GM21423 (cell line): ENCODE data around the gene ZNF74.
"Not testable (repeated sequence)": the region's sequence is repeated elsewhere in the genome, so short reads cannot be mapped to it uniquely, and the experiment has no call there.

Source experiments
- ATAC-seq: cut with Tn5 transposase; IDR thresholded peaks from one replicate; pipeline ENCODE4 v1.9.1; 2021; ENCODE audit warnings: mild to moderate bottlenecking, moderate library complexity; ENCODE audit not compliant: unreplicated experiment

The ZNF74 gene

DNA sequence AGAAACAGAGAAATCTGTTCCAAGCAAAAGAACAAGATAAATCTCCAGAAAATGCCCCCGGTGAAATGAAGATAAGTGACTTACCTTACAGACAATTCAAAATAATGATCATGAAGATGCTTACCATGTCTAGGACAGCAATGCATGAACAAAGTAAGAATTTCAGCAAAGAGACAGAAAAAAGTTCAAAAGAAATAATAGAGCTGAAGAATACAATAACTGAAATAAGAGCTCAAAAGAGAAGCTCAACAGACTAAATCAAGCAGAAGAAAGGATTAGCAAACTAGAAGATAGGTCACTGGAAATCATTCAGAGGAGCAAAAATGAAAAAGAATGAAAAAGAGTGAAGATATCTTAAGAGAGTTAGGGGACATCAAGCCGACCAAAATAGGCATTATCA is 19.8 kb upstream of the ZNF74 start:
- not testable (repeated sequence) for ATAC-seq

DNA sequence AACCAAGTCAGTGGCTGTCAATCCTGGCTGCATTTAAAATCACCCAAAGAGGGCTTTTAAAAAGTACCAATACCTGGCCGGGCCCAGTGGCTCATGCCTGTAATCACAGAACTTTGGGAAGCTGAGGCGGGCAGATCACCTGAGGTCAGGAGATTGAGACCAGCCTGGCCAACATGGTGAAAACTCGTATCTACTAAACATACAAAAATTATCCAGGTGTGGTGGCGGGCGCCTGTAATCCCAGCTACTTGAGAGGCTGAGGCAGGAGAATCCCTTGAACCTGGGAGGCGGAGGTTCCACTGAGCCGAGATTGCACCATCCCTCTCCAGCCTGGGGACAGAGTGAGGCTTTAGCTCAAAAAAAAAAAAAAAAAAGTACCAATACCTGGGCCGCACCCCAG is 17.7 kb upstream of the ZNF74 start:
- not testable (repeated sequence) for ATAC-seq

DNA sequence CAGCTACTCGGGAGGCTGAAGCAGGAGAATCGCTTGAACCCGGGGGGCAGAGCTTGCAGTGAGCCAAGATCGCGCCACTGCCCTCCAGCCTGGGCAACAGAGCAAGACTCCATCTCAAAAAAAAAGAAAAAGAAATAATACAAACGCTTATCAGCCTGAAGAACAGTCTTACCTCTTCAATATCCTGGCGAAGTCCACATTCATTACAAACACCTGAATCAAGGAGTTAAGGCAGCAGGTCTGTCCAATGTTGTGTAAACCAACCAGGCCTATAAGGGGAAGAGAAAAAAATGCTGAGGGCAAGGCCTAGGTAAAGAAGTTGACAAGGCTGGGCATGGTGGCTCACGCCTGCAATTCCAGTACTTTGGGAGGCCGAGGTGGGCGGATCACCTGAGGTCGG is 17.0 kb upstream of the ZNF74 start:
- ATAC-seq, result not testable (repeated sequence)

DNA sequence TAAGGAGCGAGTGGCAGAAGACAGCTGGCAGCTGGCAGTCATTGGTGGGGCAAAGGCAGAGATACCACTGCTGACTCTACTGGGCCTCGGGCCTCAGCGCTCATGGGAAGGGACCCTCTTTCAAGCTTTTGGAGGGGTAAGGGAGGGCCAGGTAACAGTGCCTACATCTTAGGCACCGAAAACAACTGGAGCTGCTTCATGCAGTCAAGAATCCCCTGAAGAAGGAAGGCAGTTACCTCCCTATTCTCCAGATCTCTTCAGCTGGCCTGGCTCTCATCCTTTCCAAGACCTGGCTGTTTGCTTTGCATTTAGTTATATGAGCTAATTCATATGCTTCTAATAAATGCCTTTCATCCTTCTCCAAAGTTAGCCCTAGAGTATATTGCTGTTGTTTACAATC is 15.8 kb upstream of the ZNF74 start:
- no peak for ATAC-seq

DNA sequence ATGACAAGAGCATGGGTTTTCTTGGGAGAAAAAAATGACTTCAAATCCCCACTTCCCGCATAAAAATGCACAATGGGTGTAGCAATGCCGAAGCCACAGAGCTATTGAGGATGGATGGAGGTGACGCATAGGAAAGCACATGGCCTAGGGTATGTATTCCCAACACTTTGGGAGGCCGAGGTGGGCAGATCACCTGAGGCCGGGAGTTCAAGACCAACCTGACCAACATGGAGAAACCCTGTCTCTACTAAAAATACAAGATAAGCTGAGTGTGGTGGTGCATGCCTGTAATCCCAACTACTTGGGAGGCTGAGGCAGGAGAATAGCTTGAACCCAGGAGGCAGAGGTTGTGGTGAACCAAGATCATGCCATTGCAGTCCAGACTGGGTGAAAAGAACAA is 15.3 kb upstream of the ZNF74 start:
- not testable (repeated sequence) for ATAC-seq

DNA sequence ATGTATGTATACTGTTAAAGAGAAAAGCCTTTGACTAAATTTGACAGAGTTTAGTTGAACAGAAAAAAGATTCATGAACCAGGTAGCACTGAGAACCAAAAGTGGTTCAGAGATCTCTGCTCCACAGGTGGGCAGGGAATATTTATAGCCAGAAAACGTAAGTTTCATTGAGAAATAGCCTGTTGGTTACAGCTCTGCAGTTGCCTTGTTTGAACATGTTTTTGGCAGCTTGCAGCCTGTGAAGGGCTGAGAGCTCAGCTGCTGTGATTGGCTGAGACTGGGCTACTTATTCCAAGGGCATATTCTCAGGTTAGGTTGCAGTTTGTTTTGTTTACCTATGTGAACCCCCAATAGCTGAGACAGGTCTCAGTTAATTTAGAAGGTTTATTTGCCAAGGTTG is 13.5 kb upstream of the ZNF74 start:
- ATAC-seq, result no peak

DNA sequence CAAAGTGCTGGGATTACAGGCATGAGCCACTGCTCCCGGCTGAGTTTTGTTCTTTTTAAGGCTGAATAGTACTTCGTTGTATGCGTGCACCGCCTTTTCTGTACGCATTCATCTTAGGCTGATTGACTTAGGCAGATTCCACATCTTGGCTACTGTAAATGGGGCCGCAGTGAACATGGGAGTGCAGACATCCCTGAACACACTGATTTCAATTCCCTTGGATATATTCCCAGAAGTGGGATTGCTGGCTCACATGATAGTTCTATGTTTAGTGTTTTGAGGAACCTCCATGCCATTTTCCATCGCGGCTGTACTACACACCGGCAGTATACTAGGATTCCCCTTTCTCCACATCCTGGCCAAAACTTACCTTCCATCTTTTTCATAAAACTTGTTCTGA is 10.4 kb upstream of the ZNF74 start:
- ATAC-seq, result no peak

DNA sequence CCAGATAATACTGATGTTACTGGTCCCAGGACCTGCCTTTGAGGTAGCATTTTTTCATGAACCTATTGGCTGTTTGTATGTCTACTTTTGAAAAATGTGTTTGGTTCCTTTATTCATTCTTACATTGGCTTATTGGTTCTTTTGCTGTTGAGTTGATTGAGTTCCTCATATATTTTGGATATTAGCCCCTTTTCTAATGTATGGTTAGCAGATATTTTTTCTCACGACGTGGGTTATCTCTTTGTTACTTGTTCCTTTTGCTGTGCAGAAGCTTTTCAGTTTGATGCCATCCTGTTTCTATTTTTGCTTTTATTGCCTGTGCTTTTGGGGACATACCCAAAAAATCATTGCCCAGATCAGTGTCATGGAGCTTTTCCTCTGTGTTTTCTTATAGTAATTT is 9.8 kb upstream of the ZNF74 start:
- ATAC-seq, result no peak

DNA sequence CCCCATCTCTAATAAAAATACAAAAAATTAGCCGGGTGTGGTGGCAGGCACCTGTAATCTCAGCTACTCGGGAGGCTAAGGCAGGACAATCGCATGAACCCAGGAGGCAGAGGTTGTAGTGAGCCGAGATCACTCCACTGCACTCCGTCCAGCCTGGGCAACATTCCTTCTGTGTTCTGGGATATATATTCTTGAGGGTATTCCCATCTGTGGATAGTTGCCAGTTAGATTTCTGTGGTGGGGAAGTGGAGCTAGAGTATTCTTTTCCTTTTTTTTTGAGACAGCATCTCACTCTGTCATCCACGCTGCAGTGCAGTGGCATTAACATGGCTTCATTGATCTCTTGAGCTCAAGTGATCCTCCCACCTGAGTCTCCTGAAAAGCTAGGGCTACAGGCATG is 9.1 kb upstream of the ZNF74 start:
- no peak for ATAC-seq

DNA sequence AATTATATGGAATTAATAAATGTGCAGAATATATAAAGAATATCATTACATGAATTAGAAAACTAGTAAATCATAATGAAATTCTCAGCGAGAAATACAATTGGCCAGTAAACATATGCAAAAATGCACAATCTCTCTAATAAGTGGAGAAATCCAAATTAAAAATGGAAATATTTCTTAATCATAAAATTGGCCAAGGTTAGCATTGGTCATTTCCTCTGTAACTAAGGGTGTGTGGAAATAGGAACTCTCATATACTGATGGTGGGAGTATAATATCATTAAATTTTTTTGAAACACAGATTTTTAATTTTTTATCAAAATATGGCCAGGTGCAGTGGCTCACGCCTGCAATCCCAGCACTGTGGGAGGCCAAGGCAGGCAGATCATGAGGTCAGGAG is 7.6 kb upstream of the ZNF74 start:
- no peak for ATAC-seq

DNA sequence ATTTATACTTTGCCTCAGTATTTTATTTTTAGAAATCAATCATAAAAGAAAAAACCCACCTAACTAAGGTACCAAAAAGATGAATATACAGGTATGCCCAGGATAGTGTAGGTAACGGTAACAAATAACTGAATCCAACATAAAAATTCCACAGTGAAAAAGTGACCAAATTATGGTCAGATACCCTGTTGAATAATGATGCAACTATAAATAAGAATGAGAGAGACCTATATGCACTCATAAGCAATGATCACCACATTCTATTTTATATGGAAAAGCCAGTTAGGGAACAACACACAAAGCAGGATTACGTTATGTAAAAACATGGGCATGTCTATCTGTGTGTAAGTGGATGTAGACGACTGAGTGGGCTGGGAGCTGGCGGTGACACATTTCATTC is 7.0 kb upstream of the ZNF74 start:
- no peak for ATAC-seq

DNA sequence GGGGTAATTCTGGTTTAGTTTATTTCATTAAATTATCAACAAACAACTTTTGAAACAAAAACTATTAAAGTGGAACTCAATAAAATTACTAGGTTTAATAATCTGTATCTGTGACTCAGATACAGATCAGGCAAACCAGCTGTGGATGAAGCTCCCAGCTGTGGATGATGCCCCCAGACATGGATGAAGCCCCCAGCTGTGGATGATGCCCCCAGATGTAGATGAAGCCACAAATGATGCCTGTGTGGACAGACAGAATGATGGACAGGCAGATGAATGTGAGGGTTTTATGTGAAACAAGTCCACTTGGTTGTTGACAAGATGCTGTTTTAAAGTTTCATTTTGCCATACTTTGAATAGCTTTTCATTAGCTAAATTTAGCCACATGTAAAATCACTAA is 5.8 kb upstream of the ZNF74 start:
- no peak for ATAC-seq

DNA sequence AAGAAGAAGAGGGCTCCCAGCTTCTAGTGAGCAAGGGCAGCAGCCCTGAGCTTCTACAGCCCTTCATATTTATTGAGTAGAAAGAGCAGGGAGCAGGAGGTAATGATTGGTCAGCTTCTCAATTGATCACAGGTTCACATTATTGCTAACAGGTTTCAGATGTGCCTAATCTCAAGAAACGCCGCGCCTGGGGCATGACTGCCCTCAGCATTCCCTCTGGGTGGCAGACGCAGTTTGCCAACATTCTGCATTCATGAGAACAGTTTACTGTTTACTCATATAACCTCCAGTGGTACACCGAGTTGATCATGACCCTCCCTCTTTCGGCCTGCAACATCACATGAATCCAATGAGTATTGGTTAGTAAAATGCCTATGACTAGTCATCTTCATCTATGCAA is 4.7 kb upstream of the ZNF74 start:
- ATAC-seq, result no peak

DNA sequence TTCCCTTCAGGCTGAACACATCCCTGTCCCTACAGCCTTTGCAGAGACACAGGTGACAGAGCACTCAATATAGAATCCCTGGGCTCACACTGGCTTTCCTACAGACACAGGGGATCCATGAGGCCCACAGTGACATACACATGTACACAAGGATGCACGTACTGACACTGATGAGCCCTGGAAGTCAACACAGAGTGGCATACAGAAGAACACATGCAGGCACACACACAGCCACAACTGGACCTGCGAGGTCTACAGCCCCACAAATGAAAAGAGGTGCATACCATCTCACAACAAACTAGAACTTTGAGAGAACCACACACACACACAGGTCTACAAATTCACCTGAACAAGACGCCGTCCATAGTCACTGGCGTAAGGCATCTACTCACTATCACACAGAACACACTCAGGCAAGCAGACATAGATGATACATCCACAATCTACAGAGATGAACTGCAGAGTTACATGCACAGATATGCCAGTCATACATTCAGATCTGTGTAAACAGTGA is 3.5 kb upstream of the ZNF74 start:
- no peak for ATAC-seq

DNA sequence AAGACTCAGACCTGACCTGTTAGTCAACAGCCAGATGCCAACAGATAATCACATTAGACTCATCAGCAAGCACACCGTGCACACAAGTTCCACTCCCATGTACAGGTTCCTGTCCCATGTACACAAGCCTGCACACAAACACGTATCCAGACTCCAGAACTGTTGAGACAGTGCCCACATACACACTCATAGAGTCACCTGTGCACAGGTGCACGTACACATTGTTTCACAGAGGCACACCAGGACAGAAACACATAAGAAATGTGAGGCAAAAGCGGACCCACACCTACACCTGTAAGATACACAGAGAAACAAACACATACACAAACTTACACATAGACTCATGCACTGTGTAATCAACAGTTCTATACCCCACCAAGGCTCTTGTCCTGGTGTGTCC is 2.7 kb upstream of the ZNF74 start:
- no peak for ATAC-seq

DNA sequence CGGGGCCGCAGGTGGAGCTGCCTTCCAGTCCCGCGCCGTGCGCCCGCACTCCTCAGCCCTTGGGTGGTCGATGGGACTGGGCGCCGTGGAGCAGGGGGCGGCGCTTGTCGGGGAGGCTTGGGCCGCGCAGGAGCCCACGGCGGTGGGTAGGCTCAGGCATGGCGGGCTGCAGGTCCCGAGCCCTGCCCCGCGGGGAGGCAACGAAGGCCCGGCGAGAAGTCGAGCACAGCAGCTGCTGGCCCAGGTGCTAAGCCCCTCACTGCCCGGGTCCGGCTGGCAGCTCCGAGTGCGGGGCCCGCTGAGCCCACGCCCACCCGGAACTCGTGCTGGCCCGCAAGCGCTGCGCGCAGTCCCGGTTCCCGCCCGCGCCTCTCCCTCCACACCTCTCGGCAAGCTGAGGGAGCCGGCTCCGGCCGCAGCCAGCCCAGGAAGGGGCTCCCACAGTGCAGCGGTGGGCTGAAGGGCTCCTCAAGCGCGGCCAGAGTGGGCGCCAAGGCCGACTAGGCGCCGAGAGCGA is 1.5 kb upstream of the ZNF74 start:
- not testable (repeated sequence) for ATAC-seq

DNA sequence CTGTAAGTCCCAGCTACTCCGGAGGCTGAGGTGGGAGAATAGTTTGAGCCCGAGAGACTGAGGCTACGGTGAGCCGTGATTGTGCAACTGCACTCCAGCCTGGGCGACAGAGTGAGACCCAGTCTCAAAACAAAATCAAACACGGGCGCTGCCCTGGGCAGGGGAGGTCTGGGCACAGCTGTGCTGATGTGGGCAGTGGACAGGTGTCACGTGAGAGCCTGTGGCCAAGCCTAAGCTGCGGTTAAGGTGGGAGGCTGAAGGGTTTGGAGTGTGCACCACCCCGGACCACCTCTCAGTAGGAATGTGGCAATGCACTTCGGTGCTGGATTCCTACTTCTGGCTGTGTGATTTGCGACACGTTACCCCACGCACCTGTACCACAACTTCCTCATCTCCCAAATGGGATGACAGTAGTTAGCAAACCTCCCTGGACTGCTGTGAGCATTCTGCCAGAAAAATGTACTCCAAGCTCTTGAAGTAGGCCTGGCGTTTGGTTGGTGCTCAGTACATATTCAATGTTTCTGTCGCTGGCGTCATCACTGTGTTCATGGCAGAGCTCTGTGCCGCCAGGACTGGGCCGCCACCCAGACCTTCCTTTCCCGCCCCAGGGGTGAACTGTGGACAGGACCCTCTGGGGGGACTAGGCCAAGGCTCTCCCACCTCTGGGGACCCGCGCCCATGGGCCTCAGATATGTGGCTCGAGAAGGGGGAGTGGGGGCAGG is 807 bp upstream of the ZNF74 start:
- no peak for ATAC-seq

DNA sequence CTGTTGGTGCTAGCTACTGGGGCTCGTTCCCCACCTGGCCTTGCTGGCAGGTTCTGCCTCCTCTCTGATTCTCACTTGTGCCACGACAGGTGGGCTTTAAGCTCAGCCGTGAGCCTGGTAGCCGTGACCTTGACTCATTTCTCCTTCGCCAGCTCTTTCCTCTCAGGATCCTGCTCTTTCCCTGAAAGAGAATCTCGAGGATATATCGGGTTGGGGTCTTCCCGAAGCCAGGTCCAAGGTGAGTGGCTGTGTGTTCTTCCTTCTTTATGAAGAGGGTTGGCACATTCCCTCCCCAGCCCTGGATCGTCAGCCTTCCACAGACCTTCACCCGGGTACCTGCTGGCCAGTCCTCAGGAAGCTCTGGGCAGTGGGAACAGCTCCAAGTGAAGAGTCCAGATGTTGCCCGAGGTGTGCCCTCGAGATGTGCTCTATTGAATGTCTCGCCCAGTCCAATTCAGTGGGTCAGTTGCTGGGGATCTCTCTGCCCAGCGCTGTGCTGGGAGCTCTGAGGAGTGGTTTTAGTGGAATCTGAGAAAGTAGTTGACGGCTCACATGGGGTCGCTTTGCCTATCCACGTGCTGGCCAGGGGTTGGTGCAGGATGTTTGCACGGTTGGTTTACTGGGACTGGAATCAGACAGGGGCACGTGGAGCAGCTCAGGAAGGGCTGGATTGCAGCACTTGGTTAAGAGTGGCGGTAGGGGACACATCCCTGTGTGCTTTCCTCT is 1.4 kb downstream of the ZNF74 start:
- ATAC-seq, result no peak

DNA sequence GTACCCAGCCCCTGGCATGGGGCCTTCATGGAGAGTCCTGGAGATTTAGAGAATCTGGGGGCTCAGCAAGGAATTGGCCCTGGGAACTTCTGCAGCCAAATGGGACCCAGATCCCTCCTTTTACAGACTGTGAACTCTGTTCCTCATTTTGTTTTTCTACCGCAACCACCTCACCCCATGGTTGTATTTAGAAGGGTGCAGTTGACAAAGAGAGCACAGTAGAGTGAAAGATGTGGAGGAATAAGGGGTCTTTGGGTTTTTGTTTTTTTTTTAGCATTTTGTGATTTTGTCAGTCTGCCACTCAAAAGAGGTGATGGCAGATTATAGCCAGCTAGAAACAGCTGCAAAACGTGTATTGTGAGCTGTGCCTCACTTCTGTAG is 1.9 kb downstream of the ZNF74 start:
- no peak for ATAC-seq

DNA sequence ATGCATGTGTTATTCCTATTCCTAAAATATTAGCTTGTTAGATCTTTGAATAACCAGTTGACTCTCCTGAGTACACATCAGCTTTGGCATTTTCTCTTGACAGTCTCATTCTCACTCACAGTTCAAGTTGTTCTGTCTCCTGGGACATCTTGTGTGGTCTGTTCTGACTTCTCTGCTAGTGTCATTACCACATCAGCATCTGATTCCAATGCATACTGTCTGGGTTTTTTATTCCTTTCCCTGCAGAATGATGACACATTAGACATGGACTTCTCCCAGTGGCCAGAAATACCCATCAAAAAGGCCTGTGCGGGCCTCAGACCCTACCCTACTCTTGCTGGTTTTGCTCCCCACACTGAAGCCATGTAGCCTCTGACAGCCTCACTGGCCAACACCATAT is 2.7 kb downstream of the ZNF74 start:
- no peak for ATAC-seq

DNA sequence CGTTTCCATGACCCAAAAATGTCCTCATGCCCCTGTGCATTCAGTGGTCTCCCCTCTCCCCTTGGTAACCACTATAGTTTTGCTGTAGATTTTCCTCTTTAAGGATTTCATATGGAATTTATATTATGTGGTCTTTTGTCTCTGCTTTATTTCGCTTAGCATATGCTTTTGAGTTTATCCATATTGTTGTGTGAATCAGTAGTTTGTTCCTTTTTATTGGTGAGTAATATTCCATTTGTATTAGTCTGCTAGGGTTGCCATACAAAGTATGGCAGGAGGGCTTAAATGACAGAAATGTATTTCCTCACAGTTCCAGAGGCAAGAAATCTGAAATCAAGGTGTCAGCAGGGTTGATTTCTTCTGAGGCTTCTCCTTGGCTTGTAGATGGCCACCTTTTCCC is 3.5 kb downstream of the ZNF74 start:
- ATAC-seq, result no peak

DNA sequence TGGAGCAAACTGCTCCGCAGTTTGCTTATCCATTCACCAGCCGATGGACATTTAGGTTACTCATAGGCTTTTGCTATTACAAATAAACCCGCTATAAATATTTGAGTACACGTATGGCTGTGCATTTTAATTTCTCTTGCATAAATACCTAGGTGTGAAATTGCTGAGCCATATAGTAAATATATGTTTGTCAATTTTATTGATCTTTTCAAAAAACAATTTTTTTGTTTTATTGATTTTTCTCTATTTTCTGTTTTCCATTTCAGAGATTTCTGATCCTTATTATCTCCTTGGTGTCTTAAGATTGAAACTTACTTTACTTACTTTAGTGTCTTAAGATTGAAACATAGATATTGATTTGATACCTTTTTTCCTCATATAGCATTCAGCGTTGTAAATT is 4.5 kb downstream of the ZNF74 start:
- ATAC-seq, result no peak
